SU-DHL-6 (cell line): ENCODE data around the gene ELF4.

Experiments used
- H2AFZ ChIP-seq: fragments of 200-600 bp; sonication (generic); 2 replicates; pipeline ENCODE4 v1.6.1; 2014; ENCODE audit warnings: low read depth, mild to moderate bottlenecking, moderate library complexity, mixed read lengths, antibody characterized with exemption, low read length; ENCODE audit not compliant: severe bottlenecking
- H3F3A ChIP-seq: fragments of 200-600 bp; shearing (Covaris generic); 2 replicates; pipeline ENCODE4 v1.6.0; 2016; ENCODE audit warnings: antibody characterized with exemption, mild to moderate bottlenecking; ENCODE audit not compliant: insufficient read depth
- H3K27ac ChIP-seq: fragments of 200-600 bp; sonication (generic); 2 replicates; pipeline ENCODE4 v1.5.1; 2016; ENCODE audit warnings: low read depth, mild to moderate bottlenecking, low read length, moderate library complexity, mixed read lengths
- H3K27me3 ChIP-seq: fragments of 200-600 bp; sonication (generic), shearing (Covaris generic); 2 replicates; pipeline ENCODE4 v1.6.0; 2014; ENCODE audit warnings: mild to moderate bottlenecking, low read length
- H3K36me3 ChIP-seq: fragments of 200-600 bp; sonication (generic); 2 replicates; pipeline ENCODE4 v1.6.1; 2014; ENCODE audit warnings: mild to moderate bottlenecking, low read length, mixed read lengths
- H3K4me2 ChIP-seq: fragments of 300-600, 200-600 bp; shearing (Covaris generic), sonication (generic); 2 replicates; pipeline ENCODE4 v1.6.0; 2014; ENCODE audit warnings: low read length, low read depth, mild to moderate bottlenecking; ENCODE audit not compliant: poor library complexity, severe bottlenecking
- H3K4me3 ChIP-seq: fragments of 200-600 bp; sonication (generic); 2 replicates; pipeline ENCODE4 v1.5.1; 2014; ENCODE audit warnings: antibody characterized with exemption, low read length, mild to moderate bottlenecking, mixed read lengths; ENCODE audit not compliant: insufficient read depth, poor library complexity, severe bottlenecking
- H3K79me2 ChIP-seq: fragments of 200-600 bp; sonication (generic); 2 replicates; pipeline ENCODE4 v1.6.1; 2014; ENCODE audit warnings: mild to moderate bottlenecking, low read length, moderate library complexity; ENCODE audit not compliant: insufficient read depth
- H3K9ac ChIP-seq: fragments of 200-600 bp; sonication (generic); 2 replicates; pipeline ENCODE4 v1.7.0; 2014; ENCODE audit warnings: mild to moderate bottlenecking, low read length
- H3K9me2 ChIP-seq: fragments of 200-600 bp; sonication (generic); replicated peaks from 2 replicates; pipeline ENCODE4 v1.6.1; 2014; ENCODE audit warnings: low read length; ENCODE audit not compliant: insufficient read depth
- H3K9me3 ChIP-seq: fragments of 200-600 bp; sonication (generic); 2 replicates; pipeline ENCODE4 v1.6.1; 2014; ENCODE audit warnings: low read length, mixed read lengths; ENCODE audit not compliant: insufficient read depth
- H4K20me1 ChIP-seq: fragments of 200-600 bp; sonication (generic); 2 replicates; pipeline ENCODE4 v1.6.1; 2014; ENCODE audit warnings: low read depth, mild to moderate bottlenecking, antibody characterized with exemption, low read length, moderate library complexity, mixed read lengths
- CTCF ChIP-seq: fragments of 200-600 bp; sonication (generic); IDR thresholded peaks from one replicate; pipeline ENCODE4 v1.5.1; 2017; ENCODE audit warnings: antibody characterized with exemption, mild to moderate bottlenecking, low read length, moderate library complexity; ENCODE audit not compliant: insufficient read depth, poor library complexity, severe bottlenecking
- EZH2phosphoT487 ChIP-seq: fragments of 200-600 bp; sonication (generic), shearing (Covaris generic); conservative IDR thresholded peaks from 2 replicates; pipeline ENCODE4 v1.6.1; 2018; ENCODE audit warnings: mild to moderate bottlenecking, antibody characterized with exemption, low read length, moderate library complexity, mixed read lengths

The ELF4 gene

DNA sequence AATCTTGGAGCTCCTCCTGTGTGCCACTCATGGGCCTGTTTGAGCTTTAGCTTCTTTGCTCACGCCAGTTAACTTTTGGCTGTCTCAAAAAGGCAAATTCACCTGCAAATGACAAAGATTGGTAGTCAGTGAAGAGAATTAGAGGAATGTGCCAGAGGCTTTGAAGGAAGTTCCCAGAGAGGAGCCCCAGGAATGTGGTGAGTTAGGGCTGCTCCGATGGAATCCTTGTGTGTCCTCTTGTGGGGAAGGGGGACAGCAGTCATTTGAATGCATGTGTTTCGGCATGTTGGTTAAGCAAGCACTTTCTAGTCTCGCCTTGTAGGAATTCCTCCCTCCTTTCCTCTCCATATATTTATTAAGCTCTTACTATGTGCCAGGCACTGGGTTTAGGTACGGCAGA, 62.9 kb downstream of the ELF4 start:
- H3K27me3 ChIP-seq, result no peaks in the 10 kb centered on the region
- no peak for TF ChIP-seq EZH2phosphoT487
- TF ChIP-seq CTCF, result no peak
- no peak overlapping the region for H2AFZ ChIP-seq
- H3F3A ChIP-seq, result no peaks in the 10 kb centered on the region
- no peak overlapping the region for H3K27ac ChIP-seq
- H3K79me2 ChIP-seq, result no peaks in the 10 kb centered on the region
- no peak overlapping the region for H3K9ac ChIP-seq
- no peaks in the 10 kb centered on the region for H3K36me3 ChIP-seq
- no peak overlapping the region for H3K4me3 ChIP-seq
- no peak overlapping the region for H3K4me2 ChIP-seq
- no peaks in the 10 kb centered on the region for H3K9me3 ChIP-seq
- no peaks in the 10 kb centered on the region for H4K20me1 ChIP-seq
- H3K9me2 ChIP-seq, result no peaks in the 10 kb centered on the region

- H3K27ac ChIP-seq, result no peak overlapping the region
- no peak overlapping the region for H3K4me3 ChIP-seq
- no peak for TF ChIP-seq CTCF
- no peak for TF ChIP-seq EZH2phosphoT487
- no peaks in the 10 kb centered on the region for H3K79me2 ChIP-seq
- H3K27me3 ChIP-seq, result no peaks in the 10 kb centered on the region
- H3K9me3 ChIP-seq, result no peaks in the 10 kb centered on the region
- no peaks in the 10 kb centered on the region for H4K20me1 ChIP-seq
- no peak overlapping the region for H3K4me2 ChIP-seq
- H3K36me3 ChIP-seq, result no peaks in the 10 kb centered on the region
- H3F3A ChIP-seq, result no peaks in the 10 kb centered on the region
- no peaks in the 10 kb centered on the region for H3K9me2 ChIP-seq
- H3K9ac ChIP-seq, result no peak overlapping the region
- H2AFZ ChIP-seq, result no peak overlapping the region
These were observed 70.5 kb downstream of the ELF4 start for GRCh38 chrX:130039847-130040246.

GRCh38 chrX:130034178-130034577, 76.1 kb downstream of the ELF4 start:
- no peak overlapping the region for H3K9ac ChIP-seq
- H3K9me2 ChIP-seq, result no peaks in the 10 kb centered on the region
- H3K4me2 ChIP-seq, result no peak overlapping the region
- H3K79me2 ChIP-seq, result no peaks in the 10 kb centered on the region
- H4K20me1 ChIP-seq, result no peaks in the 10 kb centered on the region
- H3K27ac ChIP-seq, result no peak overlapping the region
- H3K36me3 ChIP-seq, result no peaks in the 10 kb centered on the region
- no peak overlapping the region for H3K4me3 ChIP-seq
- no peaks in the 10 kb centered on the region for H3K27me3 ChIP-seq
- TF ChIP-seq CTCF, result no peak
- no peak for TF ChIP-seq EZH2phosphoT487
- H3F3A ChIP-seq, result no peaks in the 10 kb centered on the region
- H2AFZ ChIP-seq, result no peak overlapping the region
- H3K9me3 ChIP-seq, result no peaks in the 10 kb centered on the region

DNA sequence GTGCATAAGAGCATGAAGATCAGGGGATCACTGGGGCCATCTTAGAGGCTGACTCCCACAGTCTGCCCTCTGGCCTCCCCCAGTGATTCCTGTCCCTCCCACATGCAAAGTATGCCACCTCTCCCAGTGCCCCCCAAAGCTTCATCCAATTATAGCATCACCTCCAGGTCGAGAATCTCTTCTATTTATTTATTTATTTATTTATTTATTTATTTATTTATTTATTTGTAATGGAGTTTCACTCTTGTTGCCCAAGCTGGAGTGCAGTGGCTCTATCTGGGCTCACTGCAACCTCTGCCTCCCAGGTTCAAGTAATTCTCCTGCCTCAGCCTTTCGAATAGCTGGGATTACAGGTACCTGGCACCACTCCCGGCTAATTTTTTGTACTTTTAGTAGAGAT, 77.7 kb downstream of the ELF4 start:
- H2AFZ ChIP-seq, result no peak overlapping the region
- H3K4me3 ChIP-seq, result no peak overlapping the region
- H3K9me3 ChIP-seq, result no peaks in the 10 kb centered on the region
- H3K27ac ChIP-seq, result no peak overlapping the region
- H3F3A ChIP-seq, result no peaks in the 10 kb centered on the region
- H4K20me1 ChIP-seq, result no peaks in the 10 kb centered on the region
- no peak overlapping the region for H3K4me2 ChIP-seq
- no peaks in the 10 kb centered on the region for H3K9me2 ChIP-seq
- no peaks in the 10 kb centered on the region for H3K36me3 ChIP-seq
- H3K27me3 ChIP-seq, result no peaks in the 10 kb centered on the region
- H3K9ac ChIP-seq, result no peak overlapping the region
- TF ChIP-seq EZH2phosphoT487 (no peak), CTCF (no peak)
- no peaks in the 10 kb centered on the region for H3K79me2 ChIP-seq
